SK-N-SH (cell line): Measurements from ENCODE around the gene PARD3B. TPM values are rescaled to one million over a fixed set of nuclear protein-coding genes. Genes with fewer than 3 reads are reported as not detected.

Experiments used
- CTCF ChIA-PET: fragments of 300-600, 350-600 bp; formaldehyde crosslinking; extraction: SDS; loops from one replicate; lab custom pipeline; 2021; lab: Yijun Ruan, JAX
- POLR2A ChIA-PET: fragments of 350-600 bp; sonication (Branson Sonifier 250); formaldehyde crosslinking; extraction: SDS; loops from one replicate; lab custom pipeline; 2020; ENCODE audit warnings: antibody characterized with exemption, inconsistent platforms; lab: Yijun Ruan, JAX
- DNase-seq: peaks from one replicate; pipeline ENCODE4 v3.0.0; 2012
- H2AFZ ChIP-seq: fragments of 200-600 bp; sonication (generic); 2 replicates; pipeline ENCODE4 v1.8.1; 2016; ENCODE audit warnings: antibody characterized with exemption, mild to moderate bottlenecking, low read depth
- H3F3A ChIP-seq: fragments of 200-600 bp; sonication (generic); replicated peaks from 2 replicates; pipeline ENCODE3; 2016; ENCODE audit warnings: antibody characterized with exemption, mild to moderate bottlenecking; ENCODE audit not compliant: insufficient read depth
- H3K27ac ChIP-seq, 2 experiments: fragments of 200-500 bp in 1 of 2; fragments of 200-600 bp in 1 of 2; sonication (Bioruptor generic) in 1 of 2; sonication (generic), shearing (Covaris generic) in 1 of 2; 2 replicates each; pipeline versions ENCODE4 v1.5.1 to v1.6.1; 2014 to 2016; ENCODE audit warnings: low read depth in 2 of 2, inconsistent platforms in 1 of 2, low read length in 1 of 2, mild to moderate bottlenecking in 1 of 2, mixed read lengths in 1 of 2
- H3K27me3 ChIP-seq: fragments of 200-600 bp; sonication (generic), shearing (Covaris generic); 2 replicates; pipeline ENCODE4 v1.6.1; 2016; ENCODE audit warnings: mixed run types; ENCODE audit not compliant: insufficient read depth
- H3K36me3 ChIP-seq, 2 experiments: fragments of 200-500 bp in 1 of 2; fragments of 200-600 bp in 1 of 2; sonication (Bioruptor generic) in 1 of 2; sonication (generic) in 1 of 2; replicated peaks in 1 of 2; 2 replicates each; pipeline versions ENCODE3 to v1.5.1; 2014 to 2016; ENCODE audit warnings: low read length in 1 of 2, mild to moderate bottlenecking in 1 of 2; ENCODE audit not compliant: insufficient read depth in 2 of 2, control insufficient read depth in 1 of 2
- H3K4me1 ChIP-seq, 2 experiments: fragments of 200-500 bp in 1 of 2; fragments of 200-600 bp in 1 of 2; sonication (Bioruptor generic) in 1 of 2; sonication (generic), shearing (Covaris generic) in 1 of 2; 2 replicates each; pipeline versions ENCODE4 v1.5.1 to v1.6.1; 2014 to 2016; ENCODE audit warnings: low read depth in 1 of 2, low read length in 1 of 2, mixed run types in 1 of 2; ENCODE audit not compliant: insufficient read depth in 2 of 2, control insufficient read depth in 1 of 2
- H3K4me2 ChIP-seq: fragments of 200-600 bp; sonication (generic), shearing (Covaris generic); 2 replicates; pipeline ENCODE4 v1.6.1; 2017; ENCODE audit warnings: mixed run types
- H3K4me3 ChIP-seq, 2 experiments: fragments of 200-500 bp in 1 of 2; fragments of 200-600 bp in 1 of 2; sonication (Bioruptor generic) in 1 of 2; sonication (generic), shearing (Covaris generic) in 1 of 2; 2 replicates each; pipeline versions ENCODE4 v1.5.1 to v1.8.1; 2014 to 2016; ENCODE audit warnings: low read depth in 2 of 2, inconsistent platforms in 1 of 2, low read length in 1 of 2, mild to moderate bottlenecking in 1 of 2, mixed read lengths in 1 of 2, moderate library complexity in 1 of 2
- H3K79me2 ChIP-seq: fragments of 200-600 bp; sonication (generic); 2 replicates; pipeline ENCODE4 v1.8.1; 2017; ENCODE audit warnings: mild to moderate bottlenecking; ENCODE audit not compliant: insufficient read depth
- H3K9ac ChIP-seq: fragments of 200-600 bp; sonication (generic); 2 replicates; pipeline ENCODE4 v1.6.1; 2017; ENCODE audit warnings: mixed run types
- H3K9me2 ChIP-seq: fragments of 200-600 bp; sonication (generic); 2 replicates; pipeline ENCODE4 v1.6.1; 2017; ENCODE audit warnings: mixed run types
- H3K9me3 ChIP-seq: fragments of 200-600 bp; sonication (generic); 2 replicates; pipeline ENCODE4 v1.6.1; 2017; ENCODE audit warnings: mixed run types, mild to moderate bottlenecking, moderate library complexity
- H4K20me1 ChIP-seq: fragments of 200-600 bp; sonication (generic); 2 replicates; pipeline ENCODE4 v1.6.1; 2017; ENCODE audit warnings: mild to moderate bottlenecking, mixed run types; ENCODE audit not compliant: insufficient read depth
- CHD2 ChIP-seq: fragments of 150-350 bp; IDR thresholded peaks from 2 replicates; pipeline ENCODE4 v1.6.1; 2018; ENCODE audit warnings: low read length; ENCODE audit not compliant: partially characterized antibody
- EP300 ChIP-seq, 2 experiments: IDR thresholded peaks; 2 replicates each; pipeline versions ENCODE4 v1.4.0 to v1.6.1; 2012; ENCODE audit warnings: borderline replicate concordance in 1 of 2, low read depth in 1 of 2, low read length in 1 of 2
- FOSL2 ChIP-seq: IDR thresholded peaks from 2 replicates; pipeline ENCODE4 v1.4.0; 2012; ENCODE audit warnings: low read depth, mild to moderate bottlenecking, moderate library complexity, borderline replicate concordance
- GATA2 ChIP-seq: sonication (generic); formaldehyde crosslinking; IDR thresholded peaks from 2 replicates; pipeline ENCODE4 v1.5.0; 2020; ENCODE audit warnings: mild to moderate bottlenecking, missing genetic modification reagents
- MXI1 ChIP-seq: IDR thresholded peaks from 2 replicates; pipeline ENCODE4 v1.6.1; 2012; ENCODE audit warnings: mild to moderate bottlenecking, low read depth, low read length, improper control_type of control experiment
- NRF1 ChIP-seq: IDR thresholded peaks from 2 replicates; pipeline ENCODE4 v1.6.1; 2012; ENCODE audit warnings: low read depth, mild to moderate bottlenecking, low read length
- POLR2AphosphoS5 ChIP-seq: IDR thresholded peaks from 2 replicates; pipeline ENCODE4 v1.6.1; 2012; ENCODE audit warnings: low read depth, low read length
- RFX5 ChIP-seq: IDR thresholded peaks from 2 replicates; pipeline ENCODE4 v1.6.1; 2012; ENCODE audit warnings: mild to moderate bottlenecking, improper control_type of control experiment, low read length
- RXRA ChIP-seq: IDR thresholded peaks from 2 replicates; pipeline ENCODE4 v1.4.0; 2012; ENCODE audit warnings: low read depth, mild to moderate bottlenecking, borderline replicate concordance
- SMC3 ChIP-seq: IDR thresholded peaks from 2 replicates; pipeline ENCODE4 v1.6.1; 2012; ENCODE audit warnings: low read depth, low read length, improper control_type of control experiment
- TCF12 ChIP-seq: IDR thresholded peaks from 2 replicates; pipeline ENCODE4 v1.4.0; 2012
- YY1 ChIP-seq: IDR thresholded peaks from 2 replicates; pipeline ENCODE4 v1.4.0; 2012; ENCODE audit warnings: low read depth, mild to moderate bottlenecking
- WGBS: methylation state at CpG from one replicate; pipeline ENCODE4 v1.1.6; 2017; ENCODE audit warnings: low lambda C conversion rate; 5-methylcytosine and 5-hydroxymethylcytosine counted together
- polyA plus RNA-seq, 3 experiments: library from polyadenylated mRNA; depleted of rRNA; stranded (reverse); fragments of >200 nt; gene quantifications; 2 replicates each; pipeline ENCODE4 v1.2.3, GENCODE V29; 2012
- TF ChIP-seq, protein P1 (sequence below): IDR thresholded peaks from 2 replicates; pipeline ENCODE4 v1.4.0; 2012; ENCODE audit warnings: low read depth, borderline replicate concordance
- TF ChIP-seq, protein P2 (sequence below): fragments of 200-600 bp; sonication (generic); IDR thresholded peaks from 2 replicates; pipeline ENCODE4 v1.6.1; 2017; ENCODE audit warnings: antibody characterized with exemption, mild to moderate bottlenecking, moderate library complexity
- TF ChIP-seq, protein P3 (sequence below): IDR thresholded peaks from 2 replicates; pipeline ENCODE4 v1.4.0; 2012; ENCODE audit warnings: low read depth, borderline replicate concordance
- TF ChIP-seq, protein P4 (sequence below): IDR thresholded peaks from 2 replicates; pipeline ENCODE4 v1.4.0; 2012; ENCODE audit warnings: low read depth
- TF ChIP-seq, protein P5 (sequence below): fragments of 150-350 bp; IDR thresholded peaks from 2 replicates; pipeline ENCODE4 v1.6.1; 2016; ENCODE audit warnings: mild to moderate bottlenecking, low read depth, low read length
- TF ChIP-seq, protein P6 (sequence below): IDR thresholded peaks from 2 replicates; pipeline ENCODE4; 2012

PARD3B gene
- polyA plus RNA-seq, 1 of the 3 experiments (the other 2 are of a cell fraction), result 0.87 TPM

DNA sequence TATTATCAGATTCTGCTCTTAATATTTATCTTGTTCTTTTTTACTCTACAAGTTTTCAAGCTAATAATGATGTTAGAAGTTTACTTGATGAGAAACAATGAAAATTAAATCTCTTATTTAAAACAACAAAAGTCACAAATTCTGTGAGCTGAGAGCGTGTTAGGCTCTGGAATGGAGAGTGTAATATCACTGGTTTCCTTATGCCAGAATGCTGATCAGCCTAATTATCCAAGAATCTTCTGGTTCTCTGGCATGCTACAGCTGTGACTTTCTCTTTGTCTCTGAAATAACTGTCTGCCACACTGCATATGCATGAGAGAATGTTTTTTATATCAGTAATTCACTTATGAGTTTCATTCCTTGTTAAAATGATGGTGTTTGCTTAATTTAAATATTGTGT is 236.7 kb downstream of the PARD3B start (continued):
- TF ChIP-seq, protein P1, sequence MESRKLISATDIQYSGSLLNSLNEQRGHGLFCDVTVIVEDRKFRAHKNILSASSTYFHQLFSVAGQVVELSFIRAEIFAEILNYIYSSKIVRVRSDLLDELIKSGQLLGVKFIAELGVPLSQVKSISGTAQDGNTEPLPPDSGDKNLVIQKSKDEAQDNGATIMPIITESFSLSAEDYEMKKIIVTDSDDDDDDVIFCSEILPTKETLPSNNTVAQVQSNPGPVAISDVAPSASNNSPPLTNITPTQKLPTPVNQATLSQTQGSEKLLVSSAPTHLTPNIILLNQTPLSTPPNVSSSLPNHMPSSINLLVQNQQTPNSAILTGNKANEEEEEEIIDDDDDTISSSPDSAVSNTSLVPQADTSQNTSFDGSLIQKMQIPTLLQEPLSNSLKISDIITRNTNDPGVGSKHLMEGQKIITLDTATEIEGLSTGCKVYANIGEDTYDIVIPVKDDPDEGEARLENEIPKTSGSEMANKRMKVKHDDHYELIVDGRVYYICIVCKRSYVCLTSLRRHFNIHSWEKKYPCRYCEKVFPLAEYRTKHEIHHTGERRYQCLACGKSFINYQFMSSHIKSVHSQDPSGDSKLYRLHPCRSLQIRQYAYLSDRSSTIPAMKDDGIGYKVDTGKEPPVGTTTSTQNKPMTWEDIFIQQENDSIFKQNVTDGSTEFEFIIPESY, result no peak
- no peak for TF ChIP-seq YY1
- no peak for TF ChIP-seq EP300 (IDR thresholded peaks at IDR 0.05; ENCODE audit: borderline replicate concordance in 1 of 2, low read depth in 1 of 2, low read length in 1 of 2)
- TF ChIP-seq, protein P2, sequence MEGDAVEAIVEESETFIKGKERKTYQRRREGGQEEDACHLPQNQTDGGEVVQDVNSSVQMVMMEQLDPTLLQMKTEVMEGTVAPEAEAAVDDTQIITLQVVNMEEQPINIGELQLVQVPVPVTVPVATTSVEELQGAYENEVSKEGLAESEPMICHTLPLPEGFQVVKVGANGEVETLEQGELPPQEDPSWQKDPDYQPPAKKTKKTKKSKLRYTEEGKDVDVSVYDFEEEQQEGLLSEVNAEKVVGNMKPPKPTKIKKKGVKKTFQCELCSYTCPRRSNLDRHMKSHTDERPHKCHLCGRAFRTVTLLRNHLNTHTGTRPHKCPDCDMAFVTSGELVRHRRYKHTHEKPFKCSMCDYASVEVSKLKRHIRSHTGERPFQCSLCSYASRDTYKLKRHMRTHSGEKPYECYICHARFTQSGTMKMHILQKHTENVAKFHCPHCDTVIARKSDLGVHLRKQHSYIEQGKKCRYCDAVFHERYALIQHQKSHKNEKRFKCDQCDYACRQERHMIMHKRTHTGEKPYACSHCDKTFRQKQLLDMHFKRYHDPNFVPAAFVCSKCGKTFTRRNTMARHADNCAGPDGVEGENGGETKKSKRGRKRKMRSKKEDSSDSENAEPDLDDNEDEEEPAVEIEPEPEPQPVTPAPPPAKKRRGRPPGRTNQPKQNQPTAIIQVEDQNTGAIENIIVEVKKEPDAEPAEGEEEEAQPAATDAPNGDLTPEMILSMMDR, result no peak
- TF ChIP-seq GATA2 (CRISPR knock-in tag), result no peak
- TF ChIP-seq, protein P3, sequence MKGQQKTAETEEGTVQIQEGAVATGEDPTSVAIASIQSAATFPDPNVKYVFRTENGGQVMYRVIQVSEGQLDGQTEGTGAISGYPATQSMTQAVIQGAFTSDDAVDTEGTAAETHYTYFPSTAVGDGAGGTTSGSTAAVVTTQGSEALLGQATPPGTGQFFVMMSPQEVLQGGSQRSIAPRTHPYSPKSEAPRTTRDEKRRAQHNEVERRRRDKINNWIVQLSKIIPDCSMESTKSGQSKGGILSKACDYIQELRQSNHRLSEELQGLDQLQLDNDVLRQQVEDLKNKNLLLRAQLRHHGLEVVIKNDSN, result no peak
- no peak for TF ChIP-seq TCF12
- TF ChIP-seq CHD2, result no peak

DNA sequence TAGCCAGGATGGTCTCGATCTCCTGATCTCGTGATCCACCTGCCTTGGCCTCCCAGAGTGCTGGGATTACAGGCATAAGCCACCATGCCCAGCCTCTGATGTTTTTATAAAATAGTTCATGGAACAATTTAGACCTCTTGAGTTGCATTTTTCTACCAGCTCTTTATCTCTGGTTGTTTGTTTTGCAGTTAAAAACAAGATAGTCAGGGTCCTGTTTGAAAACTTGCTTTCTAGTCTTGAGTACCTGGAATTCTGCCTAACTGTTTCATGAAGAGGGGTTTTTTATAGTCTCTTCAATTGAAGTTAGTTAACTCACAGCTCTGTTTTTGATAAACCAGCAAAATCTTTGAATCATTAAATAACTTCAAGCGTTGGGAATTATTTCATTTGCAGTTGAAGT is 244.8 kb downstream of the PARD3B start:
- DNase-seq, result no peak
- Histone ChIP-seq H3K9me3 (no peaks in the 10 kb centered on the region), H3K4me3 (no peak overlapping the region)
- TF ChIP-seq, protein P4, sequence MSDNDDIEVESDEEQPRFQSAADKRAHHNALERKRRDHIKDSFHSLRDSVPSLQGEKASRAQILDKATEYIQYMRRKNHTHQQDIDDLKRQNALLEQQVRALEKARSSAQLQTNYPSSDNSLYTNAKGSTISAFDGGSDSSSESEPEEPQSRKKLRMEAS, result no peak
- TF ChIP-seq, all 33 proteins: peak for 0
- 90% methylated on average over 2 of the region's 3 CpGs for WGBS
- H3K9me2 ChIP-seq, result no peaks in the 10 kb centered on the region
- H3K27ac ChIP-seq, result no peak overlapping the region
- H3K36me3 ChIP-seq, result no peaks in the 10 kb centered on the region
- no peaks in the 10 kb centered on the region for H3F3A ChIP-seq
- ChIA-PET POLR2A (no interaction called here), CTCF (no interaction called here)
- H2AFZ ChIP-seq, result no peak overlapping the region
- no peak overlapping the region for H3K4me2 ChIP-seq
- H3K79me2 ChIP-seq, result no peaks in the 10 kb centered on the region
- H3K4me1 ChIP-seq, result no peaks in the 10 kb centered on the region
- H3K27me3 ChIP-seq, result no peaks in the 10 kb centered on the region
- H4K20me1 ChIP-seq, result no peaks in the 10 kb centered on the region
- no peak overlapping the region for H3K9ac ChIP-seq

DNA sequence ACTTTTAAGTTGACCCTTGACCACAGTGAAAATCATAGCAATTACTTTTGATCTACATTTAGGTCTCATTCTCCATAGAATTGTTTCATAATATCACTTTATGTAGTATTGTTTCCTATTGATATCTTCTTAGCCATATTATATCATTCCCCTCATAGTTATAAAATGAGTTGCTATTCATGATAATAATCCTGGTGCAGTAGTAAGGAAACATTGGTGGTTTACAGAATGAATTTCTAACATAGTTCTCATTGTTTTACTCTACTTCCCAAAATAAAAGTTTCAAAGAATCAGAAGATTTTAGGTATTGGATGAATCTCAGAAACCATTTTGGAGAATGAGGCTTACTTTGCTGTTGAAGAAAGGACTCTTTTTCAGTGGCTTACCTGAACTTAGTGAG is 246.0 kb downstream of the PARD3B start:
- no peaks in the 10 kb centered on the region for H3K27me3 ChIP-seq
- no peaks in the 10 kb centered on the region for H3K9me2 ChIP-seq
- no peak overlapping the region for H3K4me2 ChIP-seq
- H3K9me3 ChIP-seq, result no peaks in the 10 kb centered on the region
- H3K4me1 ChIP-seq, result no peaks in the 10 kb centered on the region
- no peak overlapping the region for H3K4me3 ChIP-seq
- no peaks in the 10 kb centered on the region for H3K79me2 ChIP-seq
- no peaks in the 10 kb centered on the region for H4K20me1 ChIP-seq
- CTCF ChIA-PET, result no interaction called here
- H3F3A ChIP-seq, result no peaks in the 10 kb centered on the region
- no peak overlapping the region for H2AFZ ChIP-seq
- H3K36me3 ChIP-seq, result no peaks in the 10 kb centered on the region
- no peak overlapping the region for H3K9ac ChIP-seq
- POLR2A ChIA-PET, result no interaction called here
- H3K27ac ChIP-seq, result no peak overlapping the region
- no peak for DNase-seq
- TF ChIP-seq GATA2 (CRISPR knock-in tag) (no peak), SMC3 (no peak), CHD2 (no peak), FOSL2 (no peak), RXRA (no peak), NRF1 (no peak), POLR2AphosphoS5 (no peak), MXI1 (no peak), YY1 (no peak), RFX5 (no peak)
- TF ChIP-seq, protein P5, sequence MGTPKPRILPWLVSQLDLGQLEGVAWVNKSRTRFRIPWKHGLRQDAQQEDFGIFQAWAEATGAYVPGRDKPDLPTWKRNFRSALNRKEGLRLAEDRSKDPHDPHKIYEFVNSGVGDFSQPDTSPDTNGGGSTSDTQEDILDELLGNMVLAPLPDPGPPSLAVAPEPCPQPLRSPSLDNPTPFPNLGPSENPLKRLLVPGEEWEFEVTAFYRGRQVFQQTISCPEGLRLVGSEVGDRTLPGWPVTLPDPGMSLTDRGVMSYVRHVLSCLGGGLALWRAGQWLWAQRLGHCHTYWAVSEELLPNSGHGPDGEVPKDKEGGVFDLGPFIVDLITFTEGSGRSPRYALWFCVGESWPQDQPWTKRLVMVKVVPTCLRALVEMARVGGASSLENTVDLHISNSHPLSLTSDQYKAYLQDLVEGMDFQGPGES, result no peak
- TF ChIP-seq, protein P3, result no peak
- TF ChIP-seq, protein P6, sequence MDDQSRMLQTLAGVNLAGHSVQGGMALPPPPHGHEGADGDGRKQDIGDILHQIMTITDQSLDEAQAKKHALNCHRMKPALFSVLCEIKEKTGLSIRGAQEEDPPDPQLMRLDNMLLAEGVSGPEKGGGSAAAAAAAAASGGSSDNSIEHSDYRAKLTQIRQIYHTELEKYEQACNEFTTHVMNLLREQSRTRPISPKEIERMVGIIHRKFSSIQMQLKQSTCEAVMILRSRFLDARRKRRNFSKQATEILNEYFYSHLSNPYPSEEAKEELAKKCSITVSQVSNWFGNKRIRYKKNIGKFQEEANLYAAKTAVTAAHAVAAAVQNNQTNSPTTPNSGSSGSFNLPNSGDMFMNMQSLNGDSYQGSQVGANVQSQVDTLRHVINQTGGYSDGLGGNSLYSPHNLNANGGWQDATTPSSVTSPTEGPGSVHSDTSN, result no peak
